CD14-positive monocyte (primary cell): ENCODE data around the gene TTC7B. TPM values are rescaled to one million over a fixed set of nuclear protein-coding genes. Genes with fewer than 3 reads are reported as not detected.

Source experiments
- DNase-seq, 3 donors: peaks; one replicate each; pipeline ENCODE4 v3.0.0-alpha.2; 2011 to 2022
- H2AFZ ChIP-seq: 2 replicates; pipeline ENCODE4 v1.6.0; 2012; ENCODE audit warnings: mild to moderate bottlenecking, low read depth, low read length, inconsistent platforms; ENCODE audit not compliant: insufficient read depth, poor library complexity, severe bottlenecking
- H3K27ac ChIP-seq, 2 donors: 1 replicate in 1 of 2; 2 replicates in 1 of 2; pipeline ENCODE4 v1.5.1; 2012 to 2013; ENCODE audit warnings: low read length in 2 of 2, control low read depth in 1 of 2, inconsistent platforms in 1 of 2, low read depth in 1 of 2, mild to moderate bottlenecking in 1 of 2
- H3K27me3 ChIP-seq, 2 donors: one replicate each; pipeline versions ENCODE4 v1.6.0 to v1.6.1; 2011 to 2013; ENCODE audit warnings: low read length in 2 of 2; ENCODE audit not compliant: control insufficient read depth in 2 of 2, insufficient read depth in 2 of 2
- H3K36me3 ChIP-seq, 2 donors: replicated peaks in 1 of 2; 1 replicate in 1 of 2; 2 replicates in 1 of 2; pipeline versions ENCODE4 v1.5.1 to v1.6.1; 2012 to 2013; ENCODE audit warnings: low read length in 2 of 2, control low read depth in 1 of 2, inconsistent platforms in 1 of 2, mild to moderate bottlenecking in 1 of 2; ENCODE audit not compliant: insufficient read depth in 2 of 2, control insufficient read depth in 1 of 2
- H3K4me1 ChIP-seq, 2 donors: 1 replicate in 1 of 2; 2 replicates in 1 of 2; pipeline versions ENCODE4 v1.5.1 to v1.6.1; 2012 to 2013; ENCODE audit warnings: low read length in 2 of 2, control low read depth in 1 of 2, inconsistent platforms in 1 of 2, mild to moderate bottlenecking in 1 of 2, moderate library complexity in 1 of 2; ENCODE audit not compliant: insufficient read depth in 2 of 2, control insufficient read depth in 1 of 2
- H3K4me2 ChIP-seq: replicated peaks from 2 replicates; pipeline ENCODE3; 2012; ENCODE audit warnings: low read length, moderate library complexity, mild to moderate bottlenecking; ENCODE audit not compliant: poor library complexity, severe bottlenecking; ENCODE audit errors: extremely low read depth
- H3K4me3 ChIP-seq, 3 experiments: fragments of 200-600 bp in 1 of 3; sonication (generic) in 1 of 3; replicated peaks in 1 of 3; 1 replicate in 2 of 3; 2 replicates in 1 of 3; pipeline ENCODE4 v1.5.1; 2011 to 2013; ENCODE audit warnings: low read length in 3 of 3, mild to moderate bottlenecking in 3 of 3, control low read depth in 2 of 3, low read depth in 2 of 3, inconsistent platforms in 1 of 3, moderate library complexity in 1 of 3
- H3K79me2 ChIP-seq: 2 replicates; pipeline ENCODE4 v1.6.0; 2012; ENCODE audit warnings: mild to moderate bottlenecking, control low read depth, inconsistent platforms, low read length, moderate library complexity; ENCODE audit not compliant: insufficient read depth
- H3K9ac ChIP-seq: 2 replicates; pipeline ENCODE4 v1.6.0; 2017; ENCODE audit warnings: low read length, mild to moderate bottlenecking; ENCODE audit not compliant: insufficient read depth, poor library complexity, severe bottlenecking
- H3K9me3 ChIP-seq, 2 donors: replicated peaks in 1 of 2; 1 replicate in 1 of 2; 2 replicates in 1 of 2; pipeline versions ENCODE4 v1.5.1 to v1.6.1; 2012 to 2013; ENCODE audit warnings: low read length in 2 of 2, control low read depth in 1 of 2; ENCODE audit not compliant: control insufficient read depth in 1 of 2, insufficient read depth in 1 of 2
- H4K20me1 ChIP-seq: 2 replicates; pipeline ENCODE4 v1.6.0; 2012; ENCODE audit warnings: mild to moderate bottlenecking, low read length, control low read depth, moderate library complexity; ENCODE audit not compliant: insufficient read depth
- H3K27ac Mint-ChIP-seq, 7 donors: one replicate each; pipeline ENCODE4 v1.8.0; 2020; ENCODE audit warnings: mild to moderate bottlenecking in 7 of 7, mixed read lengths in 7 of 7, moderate library complexity in 6 of 7, inconsistent platforms in 2 of 7
- H3K27me3 Mint-ChIP-seq, 3 donors: one replicate each; pipeline ENCODE4 v1.8.0; 2021 to 2022; ENCODE audit warnings: low read depth in 3 of 3, mild to moderate bottlenecking in 3 of 3, mixed read lengths in 3 of 3, moderate library complexity in 3 of 3, inconsistent platforms in 1 of 3
- H3K36me3 Mint-ChIP-seq, 2 donors: one replicate each; pipeline ENCODE4 v1.8.0; 2020; ENCODE audit warnings: mixed read lengths in 2 of 2, inconsistent platforms in 1 of 2, mild to moderate bottlenecking in 1 of 2
- H3K4me1 Mint-ChIP-seq: one replicate; pipeline ENCODE4 v1.8.0; 2020; ENCODE audit warnings: mild to moderate bottlenecking, mixed read lengths
- H3K4me3 Mint-ChIP-seq, 2 donors: one replicate each; pipeline ENCODE4 v1.8.0; 2020; ENCODE audit warnings: mild to moderate bottlenecking in 2 of 2, mixed read lengths in 2 of 2, moderate library complexity in 1 of 2
- H3K9me3 Mint-ChIP-seq, 7 donors: one replicate each; pipeline ENCODE4 v1.8.0; 2020 to 2022; ENCODE audit warnings: mixed read lengths in 7 of 7, mild to moderate bottlenecking in 6 of 7, moderate library complexity in 6 of 7, inconsistent platforms in 2 of 7
- CTCF ChIP-seq: fragments of 200-600 bp; IDR thresholded peaks from one replicate; pipeline ENCODE4 v1.8.0; 2022; ENCODE audit warnings: antibody characterized with exemption, mild to moderate bottlenecking
- WGBS: methylation state at CpG from one replicate; pipeline ENCODE4 v1.1.5; 2013; ENCODE audit warnings: missing lambda C conversion rate; ENCODE audit not compliant: insufficient coverage; 5-methylcytosine and 5-hydroxymethylcytosine counted together
- intact Hi-C, 2 donors: fragments of 100-400 bp; cut with micrococcal nuclease; formaldehyde crosslinking; loops; one replicate each; pipeline versions ENCODE4 v1.15.0 to v1.15.1; 2023
- polyA plus RNA-seq, 3 donors: library from polyadenylated mRNA; depleted of rRNA in 1 of 3; unstranded in 2 of 3; stranded (reverse) in 1 of 3; fragments of 300-500 nt in 2 of 3; fragments of >200 nt in 1 of 3; fragmentation: Illumina TruSeq in 2 of 3; gene quantifications; 1 replicate in 2 of 3; 2 replicates in 1 of 3; pipeline ENCODE4 v1.2.3, GENCODE V29; 2012 to 2021

Gene TTC7B
- polyA plus RNA-seq, 3 donors: 0.87 to 2.6 (median 1.2) TPM

- Mint-ChIP-seq H3K27me3 (peaks cover 0 to 1% (median 0%) of the 10 kb centered on the region in 3 donors), H3K36me3 (no peaks in the 10 kb centered on the region), H3K4me1 (no peaks in the 10 kb centered on the region), H3K9me3 (no peaks in the 10 kb centered on the region), H3K4me3 (no peak overlapping the region), H3K27ac (no peak overlapping the region)
- Histone ChIP-seq H3K36me3 (no peaks in the 10 kb centered on the region), H3K79me2 (no peaks in the 10 kb centered on the region), H3K4me3 (no peak overlapping the region), H3K27me3 (no peaks in the 10 kb centered on the region), H2AFZ (no peak overlapping the region), H4K20me1 (no peaks in the 10 kb centered on the region), H3K4me1 (no peaks in the 10 kb centered on the region), H3K27ac (no peak overlapping the region), H3K9me3 (no peaks in the 10 kb centered on the region), H3K9ac (no peak overlapping the region), H3K4me2 (no peak overlapping the region)
- intact Hi-C loops: no loop called here
- no peak for TF ChIP-seq CTCF
- 100% methylated on average over 3 of the region's 8 CpGs for WGBS
- DNase-seq: no peak
Measured at GRCh38 chr14:90740081-90740480, 76.1 kb downstream of the TTC7B start.

GRCh38 chr14:90739318-90740068 lies 76.7 kb downstream of the TTC7B start:
- H3K4me3 Mint-ChIP-seq: no peak overlapping the region
- Histone ChIP-seq H3K4me2 (no peak overlapping the region), H2AFZ (no peak overlapping the region), H3K36me3 (no peaks in the 10 kb centered on the region), H3K79me2 (no peaks in the 10 kb centered on the region), H3K4me1 (no peaks in the 10 kb centered on the region), H3K9me3 (no peaks in the 10 kb centered on the region), H3K4me3 (no peak overlapping the region), H4K20me1 (no peaks in the 10 kb centered on the region), H3K9ac (no peak overlapping the region), H3K27me3 (no peaks in the 10 kb centered on the region), H3K27ac (no peak overlapping the region)
- no peak for TF ChIP-seq CTCF
- no peaks in the 10 kb centered on the region for H3K4me1 Mint-ChIP-seq
- H3K9me3 Mint-ChIP-seq: no peaks in the 10 kb centered on the region
- WGBS: 100% methylated on average over 2 of the region's 6 CpGs
- H3K36me3 Mint-ChIP-seq: no peaks in the 10 kb centered on the region
- no peak for DNase-seq
- H3K27me3 Mint-ChIP-seq: no peaks in the 10 kb centered on the region
- no peak overlapping the region for H3K27ac Mint-ChIP-seq
- intact Hi-C loops: no loop called here
